ENCODE data around the gene CPNE5.

Gene CPNE5

GRCh38 chr6:36774331-36774730, 64.9 kb downstream of the CPNE5 start:
- TF ChIP-seq CTCF (IDR thresholded peaks at IDR 0.05; ENCODE audit: borderline replicate concordance, insufficient read depth, low read depth, low read length) = no peak
- no peak overlapping the region for H3K4me3 ChIP-seq (ENCODE audit: low read depth, low read length)

- TF ChIP-seq CTCF (IDR thresholded peaks at IDR 0.05; ENCODE audit: borderline replicate concordance, insufficient read depth, low read depth, low read length) = no peak
- H3K4me3 ChIP-seq (ENCODE audit: low read depth, low read length) = no peak overlapping the region
Measured at GRCh38 chr6:36772397-36772796, 66.8 kb downstream of the CPNE5 start.

GRCh38 chr6:36771145-36771544, 68.1 kb downstream of the CPNE5 start:
- H3K4me3 ChIP-seq (ENCODE audit: low read depth, low read length) = no peak overlapping the region
- no peak for TF ChIP-seq CTCF (IDR thresholded peaks at IDR 0.05; ENCODE audit: borderline replicate concordance, insufficient read depth, low read depth, low read length)

GRCh38 chr6:36769676-36770499, 69.4 kb downstream of the CPNE5 start:
- no peak overlapping the region for H3K4me3 ChIP-seq (ENCODE audit: low read depth, low read length)

GRCh38 chr6:36769183-36769675, 70.0 kb downstream of the CPNE5 start:
- TF ChIP-seq CTCF (IDR thresholded peaks at IDR 0.05; ENCODE audit: borderline replicate concordance, insufficient read depth, low read depth, low read length) = no peak
- no peak overlapping the region for H3K4me3 ChIP-seq (ENCODE audit: low read depth, low read length)

More at GRCh38 chr6:36769676-36770499, 69.4 kb downstream of the CPNE5 start:
- TF ChIP-seq CTCF (IDR thresholded peaks at IDR 0.05; ENCODE audit: borderline replicate concordance, insufficient read depth, low read depth, low read length) = no peak

GRCh38 chr6:36766399-36766945, 72.8 kb downstream of the CPNE5 start:
- H3K4me3 ChIP-seq (ENCODE audit: low read depth, low read length) = no peak overlapping the region
- TF ChIP-seq CTCF (IDR thresholded peaks at IDR 0.05; ENCODE audit: borderline replicate concordance, insufficient read depth, low read depth, low read length) = no peak
